Suprapubic skin (tissue), 4 donors: ENCODE results near the gene PRKAR2B. TPM values are rescaled to one million over a fixed set of nuclear protein-coding genes. Genes with fewer than 3 reads are reported as not detected.
"Not testable (repeated sequence)": the region's sequence is repeated elsewhere in the genome, so short reads cannot be mapped to it uniquely, and the experiment has no call there.

Experiments used
- DNase-seq, 2 donors: peaks; one replicate each; pipeline ENCODE4 v3.0.0-alpha.2; 2019; ENCODE audit warnings: low spot score in 2 of 2
- H3K27ac ChIP-seq: fragments of 200-600 bp; sonication (generic); one replicate; pipeline ENCODE4 v1.5.1; 2019
- H3K27me3 ChIP-seq: fragments of 200-600 bp; sonication (generic); one replicate; pipeline ENCODE4 v1.5.1; 2019
- H3K36me3 ChIP-seq: fragments of 200-600 bp; sonication (generic); one replicate; pipeline ENCODE4 v1.5.1; 2019
- H3K4me1 ChIP-seq: fragments of 200-600 bp; sonication (generic); one replicate; pipeline ENCODE4 v1.5.1; 2019
- H3K4me3 ChIP-seq: fragments of 200-600 bp; sonication (generic); one replicate; pipeline ENCODE4 v1.5.1; 2019; ENCODE audit warnings: mild to moderate bottlenecking
- H3K9me3 ChIP-seq: fragments of 200-600 bp; sonication (generic); one replicate; pipeline ENCODE4 v1.5.1; 2019
- EP300 ChIP-seq: sonication (generic); formaldehyde crosslinking; IDR thresholded peaks from one replicate; pipeline ENCODE4 v1.6.1; 2017; ENCODE audit warnings: antibody characterized with exemption
- POLR2A ChIP-seq, 2 donors: fragments of 450-650 bp; IDR thresholded peaks; one replicate each; pipeline ENCODE4 v1.6.1; 2017; ENCODE audit warnings: antibody characterized with exemption in 2 of 2, mild to moderate bottlenecking in 2 of 2, moderate library complexity in 2 of 2
- POLR2AphosphoS5 ChIP-seq, 3 donors: sonication (generic); formaldehyde crosslinking; IDR thresholded peaks; one replicate each; pipeline ENCODE4 v1.6.1; 2017; ENCODE audit warnings: antibody characterized with exemption in 3 of 3
- WGBS: methylation state at CpG from one replicate; pipeline ENCODE4 v1.1.5; 2018; 5-methylcytosine and 5-hydroxymethylcytosine counted together
- total RNA-seq, 4 donors: library from RNA; depleted of rRNA; stranded (reverse); fragments of >200 nt; gene quantifications; one replicate each; pipeline ENCODE4 v1.1.0, GENCODE V29; 2016
- TF ChIP-seq, protein P1 (sequence below), 2 donors: fragments of 200-600 bp in 1 of 2; fragments of 450-650 bp in 1 of 2; sonication (generic) in 1 of 2; IDR thresholded peaks; one replicate each; pipeline ENCODE4 v1.5.1; 2016 to 2019; ENCODE audit warnings: antibody characterized with exemption in 2 of 2, mild to moderate bottlenecking in 1 of 2, moderate library complexity in 1 of 2

PRKAR2B gene
- total RNA-seq, 4 donors from 2014 or later: 4.2 to 10.8 (median 6.2) TPM

DNA sequence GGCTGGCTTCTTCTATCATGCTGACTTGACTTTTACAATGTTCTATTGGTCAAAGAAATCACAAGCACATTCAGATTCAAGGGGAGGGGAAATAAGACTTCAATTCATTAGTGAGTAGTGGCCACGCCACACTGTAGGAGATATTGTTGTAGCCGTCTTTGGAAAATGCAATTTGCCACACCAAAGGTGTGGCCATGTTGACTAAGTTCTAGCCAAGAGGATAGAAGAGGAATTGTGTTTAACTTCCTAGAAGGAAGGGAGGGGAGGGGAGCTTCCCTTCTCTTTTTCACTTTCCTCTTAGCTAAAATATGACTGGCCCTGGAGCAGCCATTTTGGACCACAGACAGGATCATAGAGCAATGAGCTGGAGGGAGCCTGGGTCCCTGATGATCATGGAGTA is 3.4 kb upstream of the PRKAR2B start:
- no peaks in the 10 kb centered on the region for H3K9me3 ChIP-seq
- H3K36me3 ChIP-seq: no peaks in the 10 kb centered on the region
- H3K27me3 ChIP-seq: no peaks in the 10 kb centered on the region
- peaks cover 17% of the 10 kb centered on the region for H3K4me1 ChIP-seq
- WGBS: 84% methylated on average over 2 of the region's 2 CpGs
- no peak for DNase-seq
- no peak overlapping the region for H3K27ac ChIP-seq
- TF ChIP-seq POLR2AphosphoS5 (IDR thresholded peaks at IDR 0.05) (no peak), POLR2A (IDR thresholded peaks at IDR 0.05) (no peak), EP300 (no peak)
- TF ChIP-seq, protein P1, sequence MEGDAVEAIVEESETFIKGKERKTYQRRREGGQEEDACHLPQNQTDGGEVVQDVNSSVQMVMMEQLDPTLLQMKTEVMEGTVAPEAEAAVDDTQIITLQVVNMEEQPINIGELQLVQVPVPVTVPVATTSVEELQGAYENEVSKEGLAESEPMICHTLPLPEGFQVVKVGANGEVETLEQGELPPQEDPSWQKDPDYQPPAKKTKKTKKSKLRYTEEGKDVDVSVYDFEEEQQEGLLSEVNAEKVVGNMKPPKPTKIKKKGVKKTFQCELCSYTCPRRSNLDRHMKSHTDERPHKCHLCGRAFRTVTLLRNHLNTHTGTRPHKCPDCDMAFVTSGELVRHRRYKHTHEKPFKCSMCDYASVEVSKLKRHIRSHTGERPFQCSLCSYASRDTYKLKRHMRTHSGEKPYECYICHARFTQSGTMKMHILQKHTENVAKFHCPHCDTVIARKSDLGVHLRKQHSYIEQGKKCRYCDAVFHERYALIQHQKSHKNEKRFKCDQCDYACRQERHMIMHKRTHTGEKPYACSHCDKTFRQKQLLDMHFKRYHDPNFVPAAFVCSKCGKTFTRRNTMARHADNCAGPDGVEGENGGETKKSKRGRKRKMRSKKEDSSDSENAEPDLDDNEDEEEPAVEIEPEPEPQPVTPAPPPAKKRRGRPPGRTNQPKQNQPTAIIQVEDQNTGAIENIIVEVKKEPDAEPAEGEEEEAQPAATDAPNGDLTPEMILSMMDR (IDR thresholded peaks at IDR 0.05): no peak
- H3K4me3 ChIP-seq: no peak overlapping the region

DNA sequence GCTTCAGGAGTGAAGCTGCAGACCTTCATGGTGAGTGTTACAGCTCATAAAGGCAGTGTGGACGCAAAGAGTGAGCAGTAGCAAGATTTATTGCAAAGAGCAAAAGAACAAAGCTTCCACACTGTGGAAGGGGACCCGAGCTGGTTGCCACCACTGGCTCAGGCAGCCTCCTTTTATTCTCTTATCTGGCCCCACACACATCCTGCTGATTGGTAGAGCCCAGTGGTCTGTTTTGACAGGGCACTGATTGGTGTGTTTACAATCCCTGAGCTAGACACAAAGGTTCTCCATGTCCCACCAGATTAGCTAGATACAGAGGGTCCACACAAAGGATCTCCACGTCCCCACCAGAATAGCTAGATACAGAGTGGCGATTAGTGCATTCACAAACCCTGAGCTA is 2.7 kb upstream of the PRKAR2B start:
- H3K27ac ChIP-seq, DNase-seq, H3K4me3 ChIP-seq, H3K27me3 ChIP-seq, H3K9me3 ChIP-seq, H3K36me3 ChIP-seq: not testable (repeated sequence)
- 83% methylated on average over 4 of the region's 4 CpGs for WGBS
- H3K4me1 ChIP-seq: peaks cover 17% of the 10 kb centered on the region

DNA sequence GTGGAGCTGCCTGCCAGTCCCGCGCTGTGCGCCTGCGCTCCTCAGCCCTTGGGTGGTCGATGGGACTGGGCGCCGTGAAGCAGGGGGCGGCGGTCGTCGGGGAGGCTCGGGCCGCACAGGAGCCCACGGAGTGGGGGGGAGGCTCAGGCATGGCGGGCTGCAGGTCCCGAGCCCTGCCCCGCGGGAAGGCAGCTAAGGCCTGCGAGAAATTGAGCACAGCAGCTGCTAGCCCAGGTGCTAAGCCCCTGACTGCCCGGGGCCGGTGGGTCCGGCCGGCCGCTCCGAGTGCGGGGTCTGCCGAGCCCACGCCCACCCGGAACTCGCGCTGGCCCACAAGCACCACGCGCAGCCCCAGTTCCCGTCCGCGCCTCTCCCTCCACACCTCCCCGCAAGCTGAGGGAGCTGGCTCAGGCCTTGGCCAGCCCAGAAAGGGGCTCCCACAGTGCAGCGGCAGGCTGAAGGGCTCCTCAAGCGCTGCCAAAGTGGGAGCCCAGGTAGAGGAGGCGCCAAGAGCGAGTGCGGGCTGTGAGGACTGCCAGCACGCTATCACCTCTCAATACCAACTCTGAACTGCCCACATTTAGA is 2.1 kb upstream of the PRKAR2B start:
- H3K4me1 ChIP-seq: peaks cover 17% of the 10 kb centered on the region
- over 99% methylated on average over 24 of the region's 43 CpGs for WGBS
- not testable (repeated sequence) for DNase-seq, H3K27me3 ChIP-seq, H3K36me3 ChIP-seq, H3K9me3 ChIP-seq, H3K4me3 ChIP-seq, H3K27ac ChIP-seq

DNA sequence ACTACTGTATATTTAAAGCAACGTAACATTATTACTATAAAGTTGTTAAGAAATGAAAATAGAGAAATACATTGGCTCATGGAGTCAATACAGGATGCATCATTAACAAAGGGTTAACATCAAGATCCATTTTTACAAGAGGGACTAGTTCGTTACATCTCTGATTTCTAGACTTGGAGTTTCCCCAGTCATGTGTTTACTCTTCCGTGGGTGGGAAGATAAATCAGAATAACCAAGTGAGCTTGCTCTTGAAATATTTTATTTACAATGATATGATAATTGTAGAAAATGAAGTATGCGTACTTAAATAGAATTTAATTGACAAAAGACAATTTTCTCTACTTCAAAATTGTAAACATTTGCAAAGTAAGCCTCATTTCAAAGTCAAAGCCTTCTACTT is 1.0 kb upstream of the PRKAR2B start:
- Histone ChIP-seq H3K27ac (peak overlapping the region; percentile 78), H3K36me3 (no peaks in the 10 kb centered on the region), H3K27me3 (no peaks in the 10 kb centered on the region), H3K4me3 (no peak overlapping the region), H3K9me3 (no peaks in the 10 kb centered on the region), H3K4me1 (peaks cover 17% of the 10 kb centered on the region)
- TF ChIP-seq POLR2A (IDR thresholded peaks at IDR 0.05) (no peak), EP300 (no peak)
- no peak for DNase-seq
- 48% methylated on average over 4 of the region's 4 CpGs for WGBS

DNA sequence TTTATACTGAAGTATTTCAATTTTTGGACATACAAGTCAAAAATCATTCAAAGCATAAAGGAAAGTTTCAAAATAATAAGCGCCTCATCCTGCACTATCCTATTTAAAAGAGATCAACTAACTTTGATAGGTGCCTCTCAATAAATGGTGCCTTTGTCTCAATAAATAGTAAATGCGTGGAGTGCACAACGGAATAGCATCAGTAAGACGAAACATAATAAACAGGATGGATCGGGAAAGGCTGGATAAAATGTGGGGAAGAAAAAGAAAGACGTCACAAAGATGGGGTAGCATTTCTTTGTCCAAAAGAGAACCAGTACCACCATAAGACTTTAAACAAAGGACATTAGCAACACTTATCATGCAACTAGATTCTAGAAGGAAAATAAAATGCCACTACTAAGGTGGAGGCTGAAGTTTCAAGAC is 571 bp upstream of the PRKAR2B start:
- TF ChIP-seq POLR2AphosphoS5 (IDR thresholded peaks at IDR 0.05): no peak
- no peak for TF ChIP-seq POLR2A (IDR thresholded peaks at IDR 0.05)
- TF ChIP-seq EP300: no peak
- TF ChIP-seq, protein P1 (IDR thresholded peaks at IDR 0.05): no peak
- WGBS: 18% methylated on average over 6 of the region's 6 CpGs
- DNase-seq: no peak
- Histone ChIP-seq H3K4me1 (peaks cover 17% of the 10 kb centered on the region), H3K27ac (peak overlapping the region; percentile 78), H3K27me3 (no peaks in the 10 kb centered on the region), H3K9me3 (no peaks in the 10 kb centered on the region), H3K36me3 (no peaks in the 10 kb centered on the region), H3K4me3 (peak overlapping the region; percentile 65)

DNA sequence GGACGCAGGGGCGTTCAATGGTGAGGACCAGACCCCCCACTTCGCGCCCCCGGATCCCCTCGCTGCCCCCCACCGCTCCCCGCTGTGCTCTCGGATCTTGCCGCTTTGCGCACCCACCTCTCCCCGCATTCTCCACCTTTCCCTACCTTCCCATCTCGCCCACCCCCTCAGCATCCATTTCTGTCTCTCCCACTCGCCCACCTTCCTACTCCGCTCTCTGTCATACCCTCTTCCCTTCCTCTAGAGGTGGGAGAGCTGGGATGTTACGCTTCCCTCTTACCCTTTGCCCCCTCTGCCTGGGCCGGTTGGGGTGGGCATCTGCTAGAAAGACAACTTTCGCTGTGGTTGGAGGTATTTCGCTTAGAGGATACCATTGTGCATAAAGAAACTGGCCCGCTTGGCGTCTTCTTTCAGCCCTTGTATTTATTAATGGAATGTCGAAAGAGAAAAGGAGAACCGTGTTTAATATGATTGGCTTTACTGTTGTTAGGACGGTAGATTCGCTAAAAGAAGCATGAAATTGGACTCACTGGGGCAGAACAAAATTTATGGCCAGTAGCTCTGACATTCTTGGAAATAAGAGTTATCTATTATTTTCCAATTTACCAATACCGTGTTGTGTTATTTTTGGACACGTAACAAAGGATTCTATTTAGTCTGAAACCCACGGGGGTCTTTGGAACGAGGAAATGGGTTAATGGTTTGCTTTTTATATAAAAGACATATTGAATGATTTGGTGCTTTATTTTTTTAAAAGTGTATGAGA is 873 bp downstream of the PRKAR2B start:
- H3K9me3 ChIP-seq: no peaks in the 10 kb centered on the region
- DNase-seq: no peak
- H3K27me3 ChIP-seq: no peaks in the 10 kb centered on the region
- peak overlapping the region; percentile 65 for H3K4me3 ChIP-seq
- WGBS: 3% methylated on average over 21 of the region's 29 CpGs
- no peaks in the 10 kb centered on the region for H3K36me3 ChIP-seq
- peak overlapping the region; percentile 25 for H3K27ac ChIP-seq
- TF ChIP-seq POLR2A (IDR thresholded peaks at IDR 0.05) (no peak), POLR2AphosphoS5 (IDR thresholded peaks at IDR 0.05) (no peak), EP300 (no peak)
- TF ChIP-seq, protein P1 (IDR thresholded peaks at IDR 0.05): no peak
- peaks cover 17% of the 10 kb centered on the region for H3K4me1 ChIP-seq
